Neural progenitor cell (in vitro differentiated cells): ENCODE data around the gene SPIRE1. TPM values are rescaled to one million over a fixed set of nuclear protein-coding genes. Genes with fewer than 3 reads are reported as not detected.

Experiments used
- DNase-seq: peaks from one replicate; pipeline ENCODE4 v3.0.0-alpha.2; 2016; ENCODE audit warnings: low spot score
- H2AFZ ChIP-seq: fragments of 200-600 bp; sonication (generic); replicated peaks from 2 replicates; pipeline ENCODE4 v1.6.1; 2016; ENCODE audit warnings: antibody characterized with exemption
- H3F3A ChIP-seq: fragments of 200-600 bp; sonication (generic); 2 replicates; pipeline ENCODE4 v1.6.1; 2016; ENCODE audit warnings: antibody characterized with exemption, low read depth
- H3K27ac ChIP-seq: fragments of 200-600 bp; sonication (generic); 2 replicates; pipeline ENCODE4 v1.5.1; 2016; ENCODE audit warnings: mild to moderate bottlenecking
- H3K27me3 ChIP-seq: fragments of 200-600 bp; sonication (generic); 2 replicates; pipeline ENCODE4 v1.6.1; 2016; ENCODE audit warnings: mild to moderate bottlenecking, moderate library complexity
- H3K36me3 ChIP-seq: fragments of 200-600 bp; sonication (generic); 2 replicates; pipeline ENCODE4 v1.5.1; 2016
- H3K4me1 ChIP-seq: fragments of 200-600 bp; sonication (generic); 2 replicates; pipeline ENCODE4 v1.6.1; 2016; ENCODE audit warnings: mixed run types
- H3K4me2 ChIP-seq: fragments of 200-600 bp; sonication (generic); 2 replicates; pipeline ENCODE4 v1.6.1; 2016
- H3K4me3 ChIP-seq: fragments of 200-600 bp; sonication (generic); 2 replicates; pipeline ENCODE4 v1.5.1; 2016
- H3K79me2 ChIP-seq: fragments of 200-600 bp; sonication (generic); 2 replicates; pipeline ENCODE4 v1.6.1; 2016; ENCODE audit warnings: low read depth
- H3K9ac ChIP-seq: fragments of 200-600 bp; sonication (generic); 2 replicates; pipeline ENCODE4 v1.6.1; 2016
- H3K9me3 ChIP-seq: fragments of 200-600 bp; sonication (generic); 2 replicates; pipeline ENCODE4 v1.5.1; 2016; ENCODE audit warnings: low read depth
- H4K20me1 ChIP-seq: fragments of 200-600 bp; sonication (generic); 2 replicates; pipeline ENCODE4 v1.6.1; 2016; ENCODE audit warnings: low read depth
- H3K27ac Mint-ChIP-seq: 3 replicates; pipeline ENCODE4 v1.8.0; 2021; ENCODE audit warnings: mixed read lengths
- H3K27me3 Mint-ChIP-seq: 2 replicates; pipeline ENCODE4 v1.8.0; 2022; ENCODE audit warnings: low read depth, mild to moderate bottlenecking, inconsistent platforms, moderate library complexity, mixed read lengths; ENCODE audit not compliant: insufficient read depth
- H3K36me3 Mint-ChIP-seq: 3 replicates; pipeline ENCODE4 v1.8.0; 2021; ENCODE audit warnings: mixed read lengths
- H3K4me1 Mint-ChIP-seq: 3 replicates; pipeline ENCODE4 v1.8.0; 2021; ENCODE audit warnings: mixed read lengths
- H3K4me3 Mint-ChIP-seq: 3 replicates; pipeline ENCODE4 v1.8.0; 2021; ENCODE audit warnings: mild to moderate bottlenecking, moderate library complexity, mixed read lengths
- H3K9me3 Mint-ChIP-seq: 3 replicates; pipeline ENCODE4 v1.8.0; 2020; ENCODE audit warnings: mixed read lengths
- CTCF ChIP-seq: fragments of 200-600 bp; sonication (generic); IDR thresholded peaks from 2 replicates; pipeline ENCODE4 v1.5.1; 2017; ENCODE audit warnings: antibody characterized with exemption, mild to moderate bottlenecking
- EZH2 ChIP-seq: fragments of 200-600 bp; sonication (generic); IDR thresholded peaks from 2 replicates; pipeline ENCODE4 v1.6.1; 2017; ENCODE audit warnings: antibody characterized with exemption, mild to moderate bottlenecking, moderate library complexity
- EZH2phosphoT487 ChIP-seq: fragments of 200-600 bp; sonication (generic); IDR thresholded peaks from 2 replicates; pipeline ENCODE4 v1.6.1; 2017; ENCODE audit warnings: antibody characterized with exemption
- total RNA-seq: library from RNA; depleted of rRNA; stranded (reverse); fragments of >200 nt; gene quantifications from 2 replicates; pipeline ENCODE4 v1.2.3, GENCODE V29; 2015; ENCODE audit warnings: low replicate concordance

The SPIRE1 gene
- total RNA-seq, 1 donor from 2014 or later = 18.4 TPM

GRCh38 chr18:12694032-12694431, 36.1 kb upstream of the SPIRE1 start:
- TF ChIP-seq EZH2phosphoT487 (no peak), CTCF (no peak), EZH2 (no peak)
- no peak overlapping the region for H3K4me3 Mint-ChIP-seq

GRCh38 chr18:12692206-12692605, 34.3 kb upstream of the SPIRE1 start:
- Histone ChIP-seq H3K4me3 (no peak overlapping the region), H3K79me2 (no peaks in the 10 kb centered on the region), H2AFZ (no peak overlapping the region), H3K9ac (no peak overlapping the region), H3K4me1 (no peaks in the 10 kb centered on the region), H3K9me3 (no peaks in the 10 kb centered on the region), H3F3A (peaks cover 1% of the 10 kb centered on the region), H3K36me3 (peaks cover 7% of the 10 kb centered on the region), H4K20me1 (no peaks in the 10 kb centered on the region), H3K27me3 (no peaks in the 10 kb centered on the region), H3K27ac (no peak overlapping the region), H3K4me2 (no peak overlapping the region)
- H3K27me3 Mint-ChIP-seq = no peaks in the 10 kb centered on the region
- H3K9me3 Mint-ChIP-seq = no peaks in the 10 kb centered on the region
- no peaks in the 10 kb centered on the region for H3K4me1 Mint-ChIP-seq
- H3K36me3 Mint-ChIP-seq = peaks cover 9% of the 10 kb centered on the region
- DNase-seq = no peak
- no peak overlapping the region for H3K27ac Mint-ChIP-seq
- no peak overlapping the region for H3K4me3 Mint-ChIP-seq
- no peak for TF ChIP-seq CTCF
- TF ChIP-seq EZH2 = no peak
- TF ChIP-seq EZH2phosphoT487 = no peak

More at GRCh38 chr18:12694032-12694431, 36.1 kb upstream of the SPIRE1 start:
- H3K36me3 ChIP-seq = peaks cover 19% of the 10 kb centered on the region
- no peak overlapping the region for H3K27ac Mint-ChIP-seq
- no peak overlapping the region for H2AFZ ChIP-seq
- no peaks in the 10 kb centered on the region for H4K20me1 ChIP-seq
- H3K9ac ChIP-seq = no peak overlapping the region
- no peak overlapping the region for H3K4me2 ChIP-seq
- H3K36me3 Mint-ChIP-seq = peaks cover 11% of the 10 kb centered on the region
- peaks cover 6% of the 10 kb centered on the region for H3K79me2 ChIP-seq
- no peak for DNase-seq
- no peaks in the 10 kb centered on the region for H3K27me3 ChIP-seq
- no peak overlapping the region for H3K27ac ChIP-seq
- no peaks in the 10 kb centered on the region for H3K4me1 ChIP-seq
- H3K4me3 ChIP-seq = no peak overlapping the region
- H3K4me1 Mint-ChIP-seq = no peaks in the 10 kb centered on the region
- peaks cover 8% of the 10 kb centered on the region for H3F3A ChIP-seq
- H3K9me3 Mint-ChIP-seq = no peaks in the 10 kb centered on the region
- no peaks in the 10 kb centered on the region for H3K9me3 ChIP-seq
- no peaks in the 10 kb centered on the region for H3K27me3 Mint-ChIP-seq

- no peaks in the 10 kb centered on the region for H3K27me3 ChIP-seq
- no peak for DNase-seq
- TF ChIP-seq EZH2phosphoT487 (no peak), CTCF (no peak), EZH2 (no peak)
- no peaks in the 10 kb centered on the region for H3K79me2 ChIP-seq
- no peak overlapping the region for H3K9ac ChIP-seq
- H3K27me3 Mint-ChIP-seq = no peaks in the 10 kb centered on the region
- H3K4me3 ChIP-seq = no peak overlapping the region
- H4K20me1 ChIP-seq = no peaks in the 10 kb centered on the region
- H3K4me1 ChIP-seq = no peaks in the 10 kb centered on the region
- no peak overlapping the region for H3K27ac Mint-ChIP-seq
- no peaks in the 10 kb centered on the region for H3K9me3 Mint-ChIP-seq
- H3K9me3 ChIP-seq = no peaks in the 10 kb centered on the region
- no peaks in the 10 kb centered on the region for H3K4me1 Mint-ChIP-seq
- peaks cover 9% of the 10 kb centered on the region for H3K36me3 Mint-ChIP-seq
- no peak overlapping the region for H3K4me3 Mint-ChIP-seq
- no peak overlapping the region for H3K27ac ChIP-seq
- no peaks in the 10 kb centered on the region for H3F3A ChIP-seq
- H3K36me3 ChIP-seq = peaks cover 8% of the 10 kb centered on the region
- H3K4me2 ChIP-seq = no peak overlapping the region
- no peak overlapping the region for H2AFZ ChIP-seq
Measured at GRCh38 chr18:12689256-12689850, 31.4 kb upstream of the SPIRE1 start.
